Activated effector memory CD4-positive, alpha-beta T cell treated with Interleukin-2 at 50 U/mL for 16 hours (primary cell): ENCODE data around the gene TTN.

ENCODE experiments used
- DNase-seq: peaks from one replicate; pipeline ENCODE4 v3.0.0-alpha.2; 2020

The TTN gene

GRCh38 chr2:178807227-178808008 is at the start of gene TTN:
Gene TTN (minus strand): TSS chr2:178807423. CDS start chr2:178804642, 2,781 bp downstream.
- no peak for DNase-seq

GRCh38 chr2:178855151-178855550 is 47.9 kb upstream of the TTN start:
- DNase-seq: no peak

- DNase-seq: no peak
Observed at GRCh38 chr2:178848335-178848734, 41.1 kb upstream of the TTN start.

DNA sequence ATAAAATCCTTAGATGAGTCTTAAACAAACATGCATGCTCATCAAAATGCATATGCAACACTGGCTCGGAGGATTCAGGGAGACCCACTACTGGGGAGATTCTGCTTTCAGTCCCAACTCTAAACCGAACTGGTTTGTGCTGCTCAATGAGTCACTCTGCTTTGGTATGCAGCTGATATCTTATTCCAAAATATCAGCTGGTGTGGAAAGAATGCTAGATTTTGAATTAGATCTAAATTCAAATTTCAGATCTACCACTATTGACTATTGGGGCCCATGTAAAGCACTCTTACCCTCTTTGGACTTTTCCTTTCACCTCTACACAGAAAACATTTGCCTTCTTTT is 39.2 kb upstream of the TTN start:
- DNase-seq: no peak

DNA sequence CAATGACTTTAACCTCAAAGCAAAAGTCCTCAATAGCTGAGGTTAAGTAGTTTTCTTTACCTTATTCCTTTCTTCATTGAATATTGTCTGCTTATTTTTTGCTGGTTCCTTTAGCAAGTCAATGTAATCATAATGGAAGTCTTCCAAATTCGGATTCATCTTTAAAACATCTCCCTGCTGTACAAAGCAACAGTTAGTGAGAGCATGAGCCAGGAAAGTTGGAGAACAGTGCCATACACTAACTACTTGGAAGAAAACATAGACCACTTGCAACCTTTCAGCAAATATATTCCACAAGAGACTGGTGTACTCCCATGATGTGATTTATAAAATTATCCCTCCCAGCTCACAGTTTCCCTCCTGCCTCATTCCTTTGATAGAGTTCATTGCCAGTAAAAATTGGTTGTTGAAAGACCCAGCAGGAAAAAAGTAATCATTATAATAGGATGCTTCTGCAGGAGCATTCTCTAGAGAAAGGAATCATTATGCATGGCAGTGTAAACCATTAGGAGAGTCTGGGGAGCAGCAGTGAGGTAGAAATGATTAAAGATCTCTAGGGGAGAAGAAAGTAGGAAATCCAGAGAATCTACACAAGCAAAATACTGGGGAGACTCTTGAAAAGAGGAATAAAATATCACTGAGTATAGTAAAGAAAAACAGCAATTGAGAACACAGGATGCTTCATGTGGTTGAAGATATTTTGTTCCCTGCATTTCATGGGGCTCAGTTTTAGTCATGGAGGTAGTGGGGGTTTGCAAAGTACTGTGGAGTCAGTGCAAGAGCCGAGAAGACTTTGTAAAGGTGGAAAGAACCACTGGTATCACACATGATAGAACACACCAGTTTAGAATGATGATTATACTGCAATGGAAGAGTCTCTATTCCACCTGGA is 38.6 kb upstream of the TTN start:
- DNase-seq: no peak

DNA sequence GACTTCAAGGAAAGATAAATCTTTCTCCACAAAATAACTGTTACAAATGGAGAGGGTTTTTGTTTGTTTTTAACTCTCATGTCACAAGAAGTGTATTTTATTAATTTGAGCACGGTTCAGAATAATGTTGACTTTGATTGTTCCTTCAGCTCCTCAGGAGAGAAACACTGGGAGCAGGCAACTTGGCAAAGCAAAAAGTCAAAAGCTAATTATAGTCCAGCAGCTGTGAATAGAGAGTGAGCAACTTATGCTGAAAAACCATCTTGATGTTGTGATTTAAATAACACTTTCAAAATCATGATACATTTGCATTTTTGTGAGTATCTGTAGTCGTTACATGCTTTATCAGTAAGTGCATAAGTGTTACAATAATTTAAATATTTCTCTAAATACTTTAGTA is 37.5 kb upstream of the TTN start:
- no peak for DNase-seq

- no peak for DNase-seq
Observed at GRCh38 chr2:178844269-178844668, 37.0 kb upstream of the TTN start.

- no peak for DNase-seq
Observed at GRCh38 chr2:178843697-178844096, 36.5 kb upstream of the TTN start.

GRCh38 chr2:178836807-178837206 is 29.6 kb upstream of the TTN start:
- DNase-seq: no peak

GRCh38 chr2:178834086-178834485 is 26.9 kb upstream of the TTN start:
- no peak for DNase-seq

- no peak for DNase-seq
Observed at GRCh38 chr2:178833382-178833781, 26.2 kb upstream of the TTN start.

DNA sequence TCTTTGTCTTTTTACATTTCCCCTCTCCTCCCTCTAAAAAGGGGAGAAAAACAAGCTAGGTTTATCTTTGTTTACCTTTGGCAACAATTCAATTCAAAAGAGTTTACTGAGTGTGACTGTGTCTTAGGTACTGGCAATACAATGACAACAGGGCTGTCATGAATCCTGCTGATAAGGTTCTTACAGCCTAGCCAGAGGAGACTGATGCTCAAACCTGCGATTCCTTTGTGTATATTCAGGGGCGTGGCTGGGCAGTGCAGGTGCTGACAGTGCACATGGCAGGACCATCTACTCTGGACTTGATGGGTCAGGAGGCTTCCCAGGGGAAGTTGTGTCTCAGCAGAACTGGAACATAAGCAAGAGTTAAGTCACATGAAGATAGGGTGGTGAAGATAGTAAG is 23.2 kb upstream of the TTN start:
- DNase-seq: no peak

DNA sequence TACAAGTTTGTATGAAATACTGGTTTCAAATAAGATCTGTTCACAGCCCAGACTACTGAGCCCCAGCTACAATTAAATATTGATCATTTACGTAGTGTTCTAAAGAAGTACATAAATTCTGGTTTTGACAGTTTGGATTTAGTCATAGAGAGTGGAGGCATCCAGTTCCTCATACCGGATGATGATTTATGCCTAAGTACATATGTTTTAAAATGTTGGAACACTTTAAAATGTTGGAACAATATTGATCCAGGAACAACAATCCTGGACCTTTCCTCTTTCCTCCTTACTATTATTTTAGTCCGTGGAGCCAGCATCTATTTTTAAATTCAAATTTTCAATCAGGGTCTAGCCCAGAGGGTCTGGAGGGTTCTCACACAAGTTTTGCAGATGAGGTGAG is 22.8 kb upstream of the TTN start:
- no peak for DNase-seq

- no peak for DNase-seq
Observed at GRCh38 chr2:178829299-178829960, 22.2 kb upstream of the TTN start.

GRCh38 chr2:178828486-178828881 is 21.3 kb upstream of the TTN start:
- DNase-seq: no peak

DNA sequence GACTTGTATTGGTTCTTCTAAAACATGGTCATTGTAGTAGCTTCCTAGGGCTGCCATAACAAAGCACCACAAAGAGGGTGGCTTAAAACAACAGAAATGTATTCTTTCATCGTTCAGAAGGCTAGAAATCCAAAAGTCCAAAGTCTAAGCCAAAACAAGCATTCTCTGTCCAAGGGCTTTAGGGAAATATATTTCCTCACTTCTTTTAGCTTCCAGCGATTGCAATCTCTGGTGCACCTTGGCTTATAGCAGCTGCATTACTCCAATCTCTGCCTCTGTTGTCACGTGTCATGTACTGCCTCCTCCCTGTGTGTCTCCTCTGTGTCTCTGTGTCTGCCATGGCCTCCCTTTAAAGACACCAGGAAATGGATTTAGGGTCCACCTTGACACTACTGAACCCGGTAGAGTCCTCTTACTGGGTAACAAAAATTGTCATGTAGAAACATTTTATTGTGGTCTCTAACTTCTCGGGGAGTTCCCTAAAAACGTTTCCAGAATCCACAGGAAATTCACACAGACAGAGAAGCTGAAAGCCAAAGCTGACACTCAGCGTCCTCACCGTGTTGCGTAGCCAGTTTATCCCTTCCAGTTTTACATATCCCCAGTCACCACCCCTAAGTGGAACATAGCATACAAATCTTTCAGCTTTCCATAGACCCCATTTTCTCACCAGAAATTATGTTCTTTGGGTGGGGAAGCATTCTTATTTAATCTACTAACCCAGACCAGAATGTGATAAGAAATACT is 20.7 kb upstream of the TTN start:
- no peak for DNase-seq

DNA sequence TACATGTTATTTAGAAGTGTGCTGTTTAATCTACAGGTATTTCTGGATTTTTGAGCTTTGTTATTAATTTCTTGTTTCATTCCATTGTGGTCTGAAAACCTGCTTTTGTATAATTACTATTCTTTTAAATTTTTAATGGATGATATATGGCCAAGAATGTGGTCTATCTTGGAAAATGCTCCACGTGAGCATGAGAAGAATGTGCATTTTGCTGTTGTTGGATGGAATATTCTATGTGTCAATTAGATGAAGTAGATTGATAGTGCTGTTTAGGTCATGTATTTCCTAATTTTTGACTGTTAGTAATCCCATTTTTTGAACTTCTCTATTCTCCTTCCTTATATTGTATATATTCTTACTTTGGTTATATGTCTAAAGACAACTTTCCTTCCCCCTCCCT is 19.9 kb upstream of the TTN start:
- DNase-seq: no peak

GRCh38 chr2:178825183-178825582 is 18.0 kb upstream of the TTN start:
- no peak for DNase-seq

- no peak for DNase-seq
Observed at GRCh38 chr2:178824181-178824580, 17.0 kb upstream of the TTN start.

GRCh38 chr2:178819992-178820391 is 12.8 kb upstream of the TTN start:
- DNase-seq: no peak

GRCh38 chr2:178819147-178819875 is 12.1 kb upstream of the TTN start:
- DNase-seq: no peak

- no peak for DNase-seq
Observed at GRCh38 chr2:178811901-178812300, 4.7 kb upstream of the TTN start.
